HG02588 (cell line): ENCODE results near the gene ATM.
"Not testable (repeated sequence)": the region's sequence is repeated elsewhere in the genome, so short reads cannot be mapped to it uniquely, and the experiment has no call there.

Source experiments
- ATAC-seq: cut with Tn5 transposase; IDR thresholded peaks from one replicate; pipeline ENCODE4 v1.9.1; 2021; ENCODE audit warnings: mild to moderate bottlenecking, moderate library complexity; ENCODE audit not compliant: unreplicated experiment

The ATM gene

DNA sequence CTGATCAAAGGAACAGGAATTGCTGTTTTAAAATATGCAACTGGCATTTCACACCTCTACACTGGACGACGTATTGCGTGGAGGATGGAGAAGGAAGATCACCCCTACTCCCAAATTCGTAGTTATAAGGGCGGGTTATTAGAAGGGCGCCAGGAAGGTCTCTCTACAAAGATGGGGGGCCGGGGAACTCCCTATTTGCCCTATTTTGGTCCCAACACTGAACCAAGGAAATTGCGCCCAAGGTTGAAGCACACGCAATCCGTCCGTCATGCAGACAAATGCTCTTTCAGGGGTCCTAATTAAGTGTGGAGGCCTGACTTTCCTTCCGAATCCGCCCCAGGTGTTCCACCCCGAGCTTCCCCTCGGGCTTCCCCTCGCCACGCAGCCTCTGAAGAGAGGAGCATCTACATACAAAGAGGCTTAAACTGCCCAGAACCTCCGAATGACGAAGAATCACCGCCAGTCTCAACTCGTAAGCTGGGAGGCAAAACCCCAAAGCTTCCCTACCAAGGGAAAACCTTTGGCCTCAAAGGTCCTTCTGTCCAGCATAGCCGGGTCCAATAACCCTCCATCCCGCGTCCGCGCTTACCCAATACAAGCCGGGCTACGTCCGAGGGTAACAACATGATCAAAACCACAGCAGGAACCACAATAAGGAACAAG lies 825 bp upstream of the ATM start:
- ATAC-seq, result no peak

DNA sequence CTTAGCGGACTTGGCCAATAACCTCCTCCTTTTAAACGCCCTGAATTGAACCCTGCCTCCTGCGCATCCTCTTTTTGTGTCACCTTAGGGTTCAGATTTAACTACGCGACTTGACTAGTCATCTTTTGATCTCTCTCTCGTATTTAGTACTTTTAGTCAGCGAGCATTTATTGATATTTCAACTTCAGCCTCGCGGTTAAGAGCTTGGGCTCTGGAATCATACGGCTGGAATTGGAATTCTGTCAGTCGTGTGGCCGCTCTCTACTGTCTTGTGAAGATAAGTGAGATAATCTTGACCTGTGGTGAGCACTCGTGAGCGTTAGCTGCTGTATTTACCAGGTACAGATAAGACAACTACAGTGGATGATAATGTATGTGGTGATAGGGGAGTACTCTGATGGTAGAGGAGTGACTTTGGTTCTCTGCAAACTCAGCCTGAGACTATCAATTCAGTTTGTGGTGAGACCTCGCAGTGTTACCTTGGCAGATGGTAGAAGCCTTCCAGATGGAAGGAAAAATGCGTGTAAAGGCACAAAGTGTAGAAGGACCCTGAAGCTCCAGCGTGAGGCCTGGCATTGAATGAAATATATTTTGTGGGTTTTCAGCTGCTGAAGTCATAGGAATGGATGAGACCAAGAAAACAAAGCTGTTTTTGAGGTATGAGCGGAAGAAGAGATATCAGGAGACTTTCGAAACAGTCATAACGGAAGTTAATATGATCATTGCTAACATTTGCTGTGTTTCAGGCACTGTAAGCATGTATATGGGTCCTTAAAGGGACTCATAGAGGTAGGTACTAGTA lies 682 bp downstream of the ATM start:
- ATAC-seq, result peak; percentile 24

GRCh38 chr11:108224366-108224765 lies 1.5 kb downstream of the ATM start:
- no peak for ATAC-seq

GRCh38 chr11:108224911-108225786 lies 2.3 kb downstream of the ATM start:
- ATAC-seq, result no peak

DNA sequence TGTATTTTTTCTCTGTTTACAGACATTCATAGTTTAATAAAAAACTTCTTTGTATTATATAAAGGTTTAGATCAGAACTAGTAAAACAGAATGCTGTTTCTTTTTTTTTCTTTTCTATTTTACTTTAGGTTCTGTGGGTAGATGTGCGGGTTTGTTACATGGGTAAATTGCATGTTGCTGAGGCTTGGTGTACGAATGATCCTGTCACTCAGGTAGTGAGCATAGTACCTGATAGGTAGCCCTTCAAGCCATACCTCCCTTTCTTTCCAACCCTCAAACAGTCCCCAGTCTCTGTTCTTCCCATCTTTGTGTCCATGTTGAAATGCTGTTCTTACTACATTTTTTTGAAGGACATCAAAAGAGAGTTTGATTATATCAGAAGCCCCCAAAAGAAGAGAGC lies 3.2 kb downstream of the ATM start:
- no peak for ATAC-seq

DNA sequence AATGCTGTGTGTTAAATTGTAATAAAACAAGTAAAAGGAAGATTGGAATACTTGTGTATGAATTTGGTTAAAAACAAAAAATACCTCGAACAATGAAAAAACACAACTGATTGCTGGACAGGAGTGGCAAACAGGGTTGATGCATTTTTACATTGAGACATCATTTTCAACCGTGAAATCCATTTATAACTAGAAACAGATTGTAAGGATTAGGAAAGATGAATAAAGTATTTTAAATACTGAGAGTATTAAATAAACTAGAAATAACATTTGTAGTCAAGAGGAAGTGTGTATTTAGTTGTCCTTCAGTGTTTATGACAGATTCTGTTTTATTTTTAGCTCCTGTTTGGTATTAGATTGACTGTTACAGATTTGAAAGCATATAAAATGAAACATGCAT lies 5.4 kb downstream of the ATM start:
- ATAC-seq, result no peak

GRCh38 chr11:108233277-108233945 lies 10.5 kb downstream of the ATM start:
- no peak for ATAC-seq

DNA sequence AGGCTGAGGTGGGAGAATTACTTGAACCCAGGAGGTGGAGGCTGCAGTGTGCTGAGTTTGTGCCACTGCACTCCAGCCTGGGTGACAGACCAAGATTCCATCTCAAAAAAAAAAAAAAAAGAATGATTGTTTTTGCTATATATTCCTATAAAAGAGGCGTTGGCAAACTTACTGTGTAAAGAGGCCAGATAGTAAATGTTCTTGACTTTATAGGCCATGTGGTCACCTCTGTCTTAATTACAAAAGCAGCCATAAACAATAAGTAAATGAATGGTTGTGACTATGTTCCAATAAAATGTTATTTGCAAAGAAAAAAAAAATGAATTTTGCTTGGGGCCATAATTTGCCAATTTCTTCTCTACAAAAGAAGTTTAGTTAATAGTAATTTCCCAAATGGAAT lies 12.3 kb downstream of the ATM start:
- no peak for ATAC-seq

- no peak for ATAC-seq
Measured at GRCh38 chr11:108235633-108236032, 12.8 kb downstream of the ATM start.

GRCh38 chr11:108237058-108237481 lies 14.2 kb downstream of the ATM start:
- ATAC-seq, result peak; percentile 34

GRCh38 chr11:108239076-108239475 lies 16.2 kb downstream of the ATM start:
- no peak for ATAC-seq

DNA sequence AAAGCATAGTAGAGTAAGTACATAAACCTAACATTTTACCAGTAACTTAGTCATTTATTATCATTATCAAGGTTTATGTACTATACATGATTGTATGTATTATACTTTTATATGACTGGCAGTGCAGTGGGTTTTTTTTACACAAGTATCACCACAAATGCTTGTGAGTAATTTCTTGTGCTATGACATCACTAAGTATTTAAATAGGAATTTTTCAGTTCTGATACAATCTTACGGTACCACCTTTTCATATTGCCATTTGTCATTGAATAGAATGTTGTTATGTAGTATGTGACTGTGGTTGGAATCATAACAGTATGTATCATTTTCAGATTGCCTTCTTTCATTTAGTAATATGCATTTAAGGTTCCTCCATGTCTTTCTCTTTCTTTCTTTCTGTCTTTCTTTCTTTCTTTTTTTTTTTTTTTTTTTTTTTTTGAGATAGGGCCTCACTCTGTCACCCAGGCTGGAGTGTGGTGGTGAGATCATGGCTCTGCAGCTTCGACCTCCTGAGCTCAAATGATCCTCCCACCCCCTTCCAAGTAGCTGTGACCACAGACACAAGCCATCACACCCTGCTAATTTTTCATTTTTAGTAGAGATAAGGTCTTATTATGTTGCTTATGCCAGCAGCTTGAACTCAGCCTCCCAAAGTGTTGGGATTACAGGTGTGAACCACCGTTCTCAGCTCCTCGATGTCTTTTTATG lies 18.6 kb downstream of the ATM start:
- ATAC-seq, result no peak

GRCh38 chr11:108242422-108242821 lies 19.6 kb downstream of the ATM start:
- ATAC-seq, result no peak

DNA sequence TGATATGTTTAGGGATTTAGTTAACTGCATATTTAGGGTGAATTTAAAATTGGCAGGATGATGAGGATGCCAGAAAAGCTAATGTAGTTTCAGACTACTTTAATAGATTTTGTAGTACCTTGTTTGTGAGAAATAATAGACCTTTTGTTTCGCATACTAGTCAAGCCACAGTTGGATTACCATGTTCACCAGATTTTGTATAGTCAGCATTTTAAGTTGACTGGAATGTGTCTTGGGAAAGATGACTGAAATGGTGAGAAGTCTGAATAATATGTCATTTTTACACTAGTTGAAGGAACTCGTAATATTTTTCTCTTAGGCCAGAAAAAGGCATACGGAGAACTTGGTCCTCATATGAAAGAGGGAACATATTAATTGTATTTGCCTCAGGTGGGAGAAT lies 23.4 kb downstream of the ATM start:
- no peak for ATAC-seq

GRCh38 chr11:108246885-108247284 lies 24.0 kb downstream of the ATM start:
- ATAC-seq, result no peak

DNA sequence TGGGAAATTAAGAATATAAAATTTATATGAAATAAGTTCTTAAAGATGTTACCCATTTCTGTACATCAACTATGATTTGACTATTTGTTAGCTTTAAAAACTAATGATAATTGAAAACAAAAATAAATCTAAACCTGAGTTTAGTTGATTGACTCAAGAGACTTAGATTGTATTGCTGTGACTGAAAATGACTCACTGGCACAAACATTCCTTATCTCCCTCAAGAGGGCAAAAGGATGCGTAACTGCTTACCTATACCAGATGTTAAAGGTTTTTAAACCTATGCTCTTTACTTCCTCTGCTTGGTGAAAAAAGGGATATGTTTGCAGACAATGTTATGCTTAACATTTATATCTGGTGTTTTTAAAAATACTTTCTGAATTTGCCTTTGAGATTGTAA lies 30.3 kb downstream of the ATM start:
- no peak for ATAC-seq

GRCh38 chr11:108269583-108269982 lies 46.7 kb downstream of the ATM start:
- no peak for ATAC-seq

DNA sequence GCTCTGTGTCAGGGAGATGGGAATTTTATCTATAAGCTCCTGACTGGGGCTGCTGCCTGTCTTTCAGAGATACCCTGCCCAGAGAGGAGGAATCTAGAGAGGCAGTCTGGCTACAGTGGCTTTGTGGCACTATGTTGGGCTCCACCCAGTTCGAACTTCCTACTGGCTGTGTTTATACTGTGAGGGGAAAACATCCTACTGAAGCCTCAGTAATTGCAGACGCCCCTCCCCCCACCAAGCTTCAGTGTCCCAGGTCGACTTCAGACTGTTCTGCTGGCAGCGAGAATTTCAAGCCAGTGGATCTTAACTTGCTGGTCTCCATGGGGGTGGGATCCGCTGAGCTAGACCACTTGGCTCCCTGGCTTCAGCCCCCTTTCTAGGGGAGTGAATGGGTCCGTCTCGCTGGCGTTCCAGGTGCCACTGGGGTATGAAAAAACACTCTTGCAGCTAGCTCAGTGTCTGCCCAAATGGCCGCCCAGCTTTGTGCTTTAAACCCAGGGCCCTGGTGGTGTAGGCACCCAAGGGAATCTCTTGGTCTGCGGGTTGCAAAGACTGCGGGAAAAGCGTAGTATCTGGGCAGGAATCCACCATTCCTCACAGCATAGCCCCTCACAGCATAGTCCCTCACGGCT lies 54.2 kb downstream of the ATM start:
- ATAC-seq, result not testable (repeated sequence)

GRCh38 chr11:108278546-108278945 lies 55.7 kb downstream of the ATM start:
- ATAC-seq, result no peak

- ATAC-seq, result no peak
Measured at GRCh38 chr11:108278954-108279353, 56.1 kb downstream of the ATM start.
